Astrocyte of the cerebellum (primary cell): ENCODE results near the gene RLN3.

Source experiments
- DNase-seq: peaks from one replicate; pipeline ENCODE4 v3.0.0-alpha.2; 2011; ENCODE audit warnings: low read depth
- H3K4me3 ChIP-seq: 2 replicates; pipeline ENCODE4 v1.5.1; 2011; ENCODE audit warnings: mild to moderate bottlenecking, low read depth, low read length, moderate library complexity
- in situ Hi-C: cut with HindIII; loops from 2 replicates; pipeline ENCODE4 v1.10.0; 2017; ENCODE audit warnings: low sequenced_read_pairs
- TF ChIP-seq, protein P1 (sequence below): IDR thresholded peaks from 2 replicates; pipeline ENCODE4 v1.5.1; 2012; ENCODE audit warnings: low read length, low read depth, moderate library complexity, mild to moderate bottlenecking; ENCODE audit errors: missing control alignments

The RLN3 gene

DNA sequence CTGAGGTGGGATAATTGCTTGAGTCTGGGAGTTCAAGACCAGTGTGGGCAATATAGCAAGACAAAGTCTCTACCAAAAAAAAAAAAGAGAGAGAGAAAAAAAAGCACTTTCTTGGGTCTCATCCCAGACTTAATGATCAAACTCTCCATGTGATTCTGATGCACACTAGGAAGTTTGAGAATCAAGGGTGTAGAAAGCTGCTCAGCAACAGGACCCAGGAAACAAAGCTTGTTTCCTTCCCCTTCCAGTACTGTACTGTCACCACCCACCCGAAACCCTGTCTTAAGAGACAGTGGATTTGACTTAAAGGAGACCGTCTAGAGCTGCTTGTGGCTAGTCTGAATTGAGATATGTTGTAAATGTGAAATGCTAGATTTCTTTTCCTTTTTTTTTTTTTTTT, 50.5 kb downstream of the RLN3 start:
- no peak for DNase-seq
- no peak overlapping the region for H3K4me3 ChIP-seq
- TF ChIP-seq, protein P1, sequence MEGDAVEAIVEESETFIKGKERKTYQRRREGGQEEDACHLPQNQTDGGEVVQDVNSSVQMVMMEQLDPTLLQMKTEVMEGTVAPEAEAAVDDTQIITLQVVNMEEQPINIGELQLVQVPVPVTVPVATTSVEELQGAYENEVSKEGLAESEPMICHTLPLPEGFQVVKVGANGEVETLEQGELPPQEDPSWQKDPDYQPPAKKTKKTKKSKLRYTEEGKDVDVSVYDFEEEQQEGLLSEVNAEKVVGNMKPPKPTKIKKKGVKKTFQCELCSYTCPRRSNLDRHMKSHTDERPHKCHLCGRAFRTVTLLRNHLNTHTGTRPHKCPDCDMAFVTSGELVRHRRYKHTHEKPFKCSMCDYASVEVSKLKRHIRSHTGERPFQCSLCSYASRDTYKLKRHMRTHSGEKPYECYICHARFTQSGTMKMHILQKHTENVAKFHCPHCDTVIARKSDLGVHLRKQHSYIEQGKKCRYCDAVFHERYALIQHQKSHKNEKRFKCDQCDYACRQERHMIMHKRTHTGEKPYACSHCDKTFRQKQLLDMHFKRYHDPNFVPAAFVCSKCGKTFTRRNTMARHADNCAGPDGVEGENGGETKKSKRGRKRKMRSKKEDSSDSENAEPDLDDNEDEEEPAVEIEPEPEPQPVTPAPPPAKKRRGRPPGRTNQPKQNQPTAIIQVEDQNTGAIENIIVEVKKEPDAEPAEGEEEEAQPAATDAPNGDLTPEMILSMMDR, result no peak
- in situ Hi-C loops, result loop anchor here (5.0 kb wide), 2 partner anchors 59 to 191 kb away; partner anchors contain the start of gene ASF1B
